HUES64 (cell line): ENCODE data around the gene ATP8A1.

ENCODE experiments used
- H3K27ac ChIP-seq: 2 replicates; pipeline ENCODE4 v1.7.0; 2013; ENCODE audit warnings: low read depth, low read length, inconsistent platforms
- H3K27me3 ChIP-seq: 2 replicates; pipeline ENCODE4 v1.6.1; 2013; ENCODE audit warnings: mild to moderate bottlenecking, low read length; ENCODE audit not compliant: insufficient read depth
- H3K36me3 ChIP-seq: 2 replicates; pipeline ENCODE4 v1.6.1; 2013; ENCODE audit warnings: mild to moderate bottlenecking, low read length; ENCODE audit not compliant: insufficient read depth
- H3K4me1 ChIP-seq: 2 replicates; pipeline ENCODE4 v1.6.1; 2013; ENCODE audit warnings: mild to moderate bottlenecking, low read length, moderate library complexity; ENCODE audit not compliant: insufficient read depth
- H3K4me3 ChIP-seq: 2 replicates; pipeline ENCODE4 v1.5.1; 2013; ENCODE audit warnings: mild to moderate bottlenecking, low read length, moderate library complexity
- H3K9ac ChIP-seq: 2 replicates; pipeline ENCODE4 v1.6.1; 2013; ENCODE audit warnings: mild to moderate bottlenecking, low read depth, low read length
- H3K9me3 ChIP-seq: 2 replicates; pipeline ENCODE4 v1.6.1; 2013; ENCODE audit warnings: low read depth, low read length; ENCODE audit not compliant: insufficient read depth
- WGBS: fragments of 150-250, 120-280 bp; methylation state at CpG from one replicate; pipeline ENCODE4 v1.1.7; 2013; ENCODE audit warnings: missing lambda C conversion rate; 5-methylcytosine and 5-hydroxymethylcytosine counted together

The ATP8A1 gene

GRCh38 chr4:42361456-42361855, 295.4 kb downstream of the ATP8A1 start:
- Histone ChIP-seq H3K9ac (no peak overlapping the region), H3K36me3 (no peaks in the 10 kb centered on the region)
- 92% methylated on average over 8 of the region's 8 CpGs for WGBS

GRCh38 chr4:42360256-42360669, 296.6 kb downstream of the ATP8A1 start:
- Histone ChIP-seq H3K9me3 (no peaks in the 10 kb centered on the region), H3K36me3 (no peaks in the 10 kb centered on the region), H3K27me3 (no peaks in the 10 kb centered on the region), H3K9ac (no peak overlapping the region), H3K4me1 (no peaks in the 10 kb centered on the region), H3K4me3 (no peak overlapping the region), H3K27ac (no peak overlapping the region)
- WGBS = 82% methylated on average over 2 of the region's 2 CpGs

More at GRCh38 chr4:42361456-42361855, 295.4 kb downstream of the ATP8A1 start:
- Histone ChIP-seq H3K27me3 (no peaks in the 10 kb centered on the region), H3K9me3 (no peaks in the 10 kb centered on the region), H3K4me3 (no peak overlapping the region), H3K4me1 (no peaks in the 10 kb centered on the region), H3K27ac (no peak overlapping the region)

- Histone ChIP-seq H3K4me1 (no peaks in the 10 kb centered on the region), H3K9ac (no peak overlapping the region), H3K4me3 (no peak overlapping the region), H3K36me3 (no peaks in the 10 kb centered on the region), H3K9me3 (no peaks in the 10 kb centered on the region), H3K27me3 (no peaks in the 10 kb centered on the region), H3K27ac (no peak overlapping the region)
- WGBS = 93% methylated on average over 5 of the region's 5 CpGs
Observed at GRCh38 chr4:42359711-42360110, 297.2 kb downstream of the ATP8A1 start.
